ENCODE results near the gene SYNJ1.

- TF ChIP-seq MAX (CRISPR knock-in tag; IDR thresholded peaks at IDR 0.05) (no peak), CTCF (IDR thresholded peaks at IDR 0.05 in 2 of 3, conservative IDR thresholded peaks at IDR 0.05 in 1 of 3; ENCODE audit: insufficient read depth in 2 of 3, low read depth in 1 of 3, low read length in 3 of 3) (no peak), ZNF408 (CRISPR knock-in tag; IDR thresholded peaks at IDR 0.05; ENCODE audit: low read depth) (no peak), MTA2 (IDR thresholded peaks at IDR 0.05; ENCODE audit: low read depth) (no peak), POLR2A (conservative IDR thresholded peaks at IDR 0.05) (no peak), NR2C2 (CRISPR knock-in tag; IDR thresholded peaks at IDR 0.05) (no peak), NR2C2 (tag; IDR thresholded peaks at IDR 0.05) (no peak), MXD1 (CRISPR knock-in tag; IDR thresholded peaks at IDR 0.05; ENCODE audit: borderline replicate concordance, poor library complexity, severe bottlenecking) (no peak), POLR2AphosphoS5 (IDR thresholded peaks at IDR 0.05; ENCODE audit: control insufficient read depth, insufficient read depth, low read depth, low read length) (no peak)
Measured at GRCh38 chr21:32599091-32599490, 128.7 kb downstream of the SYNJ1 start.

Data from K562 (cell line).